GM23338 (cell line): ENCODE results near the gene STAM. TPM values are rescaled to one million over a fixed set of nuclear protein-coding genes. Genes with fewer than 3 reads are reported as not detected.

Source experiments
- ATAC-seq: fragments of 200-7000 bp; cut with Tn5 transposase; 3 replicates; pipeline ENCODE4 v1.9.1; 2020
- DNase-seq: peaks from one replicate; pipeline ENCODE4 v3.0.0-alpha.2; 2015; ENCODE audit warnings: low spot score
- H2AFZ ChIP-seq: fragments of 200-600 bp; sonication (generic); 2 replicates; pipeline ENCODE4 v1.8.0; 2016; ENCODE audit warnings: antibody characterized with exemption, mild to moderate bottlenecking, moderate library complexity
- H3F3A ChIP-seq: fragments of 200-600 bp; sonication (generic); replicated peaks from 2 replicates; pipeline ENCODE4 v1.8.0; 2017; ENCODE audit warnings: antibody characterized with exemption, mixed run types, low read depth
- H3K27ac ChIP-seq: fragments of 200-600 bp; sonication (generic); 2 replicates; pipeline ENCODE4 v1.6.1; 2016; ENCODE audit warnings: low read depth
- H3K27me3 ChIP-seq: fragments of 200-600 bp; sonication (generic); 2 replicates; pipeline ENCODE4 v1.8.0; 2016; ENCODE audit warnings: mild to moderate bottlenecking, mixed run types, moderate library complexity; ENCODE audit not compliant: insufficient read depth
- H3K36me3 ChIP-seq: fragments of 200-600 bp; sonication (generic); 2 replicates; pipeline ENCODE4 v1.8.0; 2016; ENCODE audit warnings: mild to moderate bottlenecking; ENCODE audit not compliant: insufficient read depth
- H3K4me1 ChIP-seq: fragments of 200-600 bp; sonication (generic); 2 replicates; pipeline ENCODE4 v1.8.0; 2016; ENCODE audit warnings: mild to moderate bottlenecking, moderate library complexity; ENCODE audit not compliant: insufficient read depth
- H3K4me2 ChIP-seq: fragments of 200-600 bp; sonication (generic); 2 replicates; pipeline ENCODE4 v1.7.1; 2017; ENCODE audit warnings: mixed run types
- H3K4me3 ChIP-seq: fragments of 200-600 bp; sonication (generic); 2 replicates; pipeline ENCODE4 v1.6.1; 2016; ENCODE audit warnings: mixed run types
- H3K79me2 ChIP-seq: fragments of 200-600 bp; sonication (generic); replicated peaks from 2 replicates; pipeline ENCODE4 v1.8.0; 2017; ENCODE audit warnings: mild to moderate bottlenecking; ENCODE audit not compliant: insufficient read depth
- H3K9me2 ChIP-seq: fragments of 200-600 bp; sonication (generic); 2 replicates; pipeline ENCODE4 v1.8.0; 2017; ENCODE audit not compliant: insufficient read depth
- H4K20me1 ChIP-seq: fragments of 200-600 bp; sonication (generic); replicated peaks from 2 replicates; pipeline ENCODE4 v1.8.0; 2017; ENCODE audit warnings: mild to moderate bottlenecking; ENCODE audit not compliant: insufficient read depth
- H3K27ac Mint-ChIP-seq: 2 replicates; pipeline ENCODE4 v1.8.0; 2020; ENCODE audit warnings: inconsistent platforms, mild to moderate bottlenecking, moderate library complexity, mixed read lengths
- H3K27me3 Mint-ChIP-seq: 3 replicates; pipeline ENCODE4 v1.8.0; 2022; ENCODE audit warnings: low read depth, mild to moderate bottlenecking, moderate library complexity, mixed read lengths, inconsistent platforms; ENCODE audit not compliant: insufficient read depth, poor library complexity
- H3K36me3 Mint-ChIP-seq: 3 replicates; pipeline ENCODE4 v1.8.0; 2021; ENCODE audit warnings: low read depth, mild to moderate bottlenecking, inconsistent platforms, moderate library complexity, mixed read lengths
- H3K4me1 Mint-ChIP-seq: 3 replicates; pipeline ENCODE4 v1.8.0; 2020; ENCODE audit warnings: mild to moderate bottlenecking, inconsistent platforms, mixed read lengths
- H3K4me3 Mint-ChIP-seq: 3 replicates; pipeline ENCODE4 v1.8.0; 2021; ENCODE audit warnings: moderate library complexity, mild to moderate bottlenecking, inconsistent platforms, mixed read lengths
- H3K9me3 Mint-ChIP-seq: 3 replicates; pipeline ENCODE4 v1.8.0; 2020; ENCODE audit warnings: moderate library complexity, mild to moderate bottlenecking, inconsistent platforms, mixed read lengths
- CREB1 ChIP-seq: fragments of 250-450 bp; sonication (Bioruptor Pico); IDR thresholded peaks from 2 replicates; pipeline ENCODE4 v1.5.0; 2020; ENCODE audit warnings: low read depth, mild to moderate bottlenecking, moderate library complexity
- EZH2 ChIP-seq: fragments of 200-600 bp; sonication (generic); IDR thresholded peaks from one replicate; pipeline ENCODE4 v1.8.0; 2017; ENCODE audit warnings: antibody characterized with exemption, mild to moderate bottlenecking, low read depth; ENCODE audit not compliant: unreplicated experiment
- JUNB ChIP-seq: IDR thresholded peaks from one replicate; pipeline ENCODE4 v1.6.1; 2016; ENCODE audit warnings: antibody characterized with exemption; ENCODE audit not compliant: unreplicated experiment
- NANOG ChIP-seq: IDR thresholded peaks from 2 replicates; pipeline ENCODE4 v1.6.1; 2016; ENCODE audit warnings: antibody characterized with exemption, borderline replicate concordance
- POLR2AphosphoS5 ChIP-seq: IDR thresholded peaks from 2 replicates; pipeline ENCODE4 v1.6.1; 2016; ENCODE audit warnings: antibody characterized with exemption, low read depth
- STAT1 ChIP-seq: IDR thresholded peaks from one replicate; pipeline ENCODE4 v1.6.1; 2016; ENCODE audit warnings: antibody characterized with exemption; ENCODE audit not compliant: unreplicated experiment
- polyA plus RNA-seq: library from polyadenylated mRNA; unstranded; fragments of >200 nt; fragmentation: Nextera tagmentation; extraction: Ambion mirVana; gene quantifications from 2 replicates; pipeline ENCODE4 v1.2.1, GENCODE V29; 2016
- total RNA-seq: library from RNA; depleted of rRNA; stranded (reverse); fragments of >200 nt; shearing (Covaris generic); gene quantifications from 2 replicates; pipeline ENCODE4 v1.2.3, GENCODE V29; 2014
- TF ChIP-seq, protein P1 (sequence below): fragments of 250-450 bp; sonication (Bioruptor Pico); IDR thresholded peaks from 2 replicates; pipeline ENCODE4 v1.5.0; 2020; ENCODE audit warnings: mild to moderate bottlenecking, moderate library complexity
- TF ChIP-seq, protein P2 (sequence below): IDR thresholded peaks from one replicate; pipeline ENCODE4 v1.6.1; 2018; ENCODE audit warnings: antibody characterized with exemption; ENCODE audit not compliant: unreplicated experiment

The STAM gene
- total and polyA plus RNA-seq, 2 experiments from 2014 or later: 28.8 to 40.5 TPM

DNA sequence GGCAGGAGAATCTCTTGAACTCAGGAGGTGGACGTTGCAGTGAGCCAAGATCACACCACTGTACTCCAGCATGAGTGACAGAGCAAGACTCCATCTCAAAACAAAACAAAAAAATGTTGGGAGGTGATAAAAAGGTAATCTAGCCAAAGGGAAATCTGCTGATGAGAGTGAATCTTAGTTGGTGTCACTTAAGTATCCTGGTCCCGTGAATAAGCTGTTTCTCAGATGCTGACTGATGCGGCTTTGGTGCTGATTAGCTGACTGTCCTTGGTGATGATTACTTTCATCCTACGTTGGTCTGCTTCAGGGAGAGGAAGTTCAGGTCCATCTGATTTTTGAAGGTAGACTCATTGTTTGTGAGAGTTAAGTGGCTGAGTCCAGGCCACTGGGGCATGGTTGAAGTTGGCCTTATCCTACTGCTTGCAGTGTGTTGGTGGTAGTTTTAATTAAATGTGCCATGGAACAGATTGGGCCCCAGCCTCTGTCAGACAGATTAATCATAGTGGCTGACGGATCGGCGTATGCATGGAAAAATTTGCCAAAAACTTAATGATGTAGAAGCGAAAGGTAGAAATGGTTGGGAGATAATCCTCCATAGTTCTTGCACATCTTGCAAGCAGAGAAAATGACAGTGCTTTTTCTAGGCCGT, 90.6 kb downstream of the STAM start:
- Histone ChIP-seq H3K36me3 (no peaks in the 10 kb centered on the region), H3K4me2 (no peak overlapping the region), H4K20me1 (no peaks in the 10 kb centered on the region), H3K27me3 (no peaks in the 10 kb centered on the region), H3F3A (no peaks in the 10 kb centered on the region), H2AFZ (no peak overlapping the region), H3K4me3 (no peak overlapping the region), H3K4me1 (no peaks in the 10 kb centered on the region), H3K9me2 (no peaks in the 10 kb centered on the region), H3K27ac (no peak overlapping the region), H3K79me2 (no peaks in the 10 kb centered on the region)
- no peaks in the 10 kb centered on the region for H3K9me3 Mint-ChIP-seq
- no peak for ATAC-seq
- no peaks in the 10 kb centered on the region for H3K4me1 Mint-ChIP-seq
- no peak for DNase-seq
- no peak overlapping the region for H3K27ac Mint-ChIP-seq
- TF ChIP-seq, protein P1, sequence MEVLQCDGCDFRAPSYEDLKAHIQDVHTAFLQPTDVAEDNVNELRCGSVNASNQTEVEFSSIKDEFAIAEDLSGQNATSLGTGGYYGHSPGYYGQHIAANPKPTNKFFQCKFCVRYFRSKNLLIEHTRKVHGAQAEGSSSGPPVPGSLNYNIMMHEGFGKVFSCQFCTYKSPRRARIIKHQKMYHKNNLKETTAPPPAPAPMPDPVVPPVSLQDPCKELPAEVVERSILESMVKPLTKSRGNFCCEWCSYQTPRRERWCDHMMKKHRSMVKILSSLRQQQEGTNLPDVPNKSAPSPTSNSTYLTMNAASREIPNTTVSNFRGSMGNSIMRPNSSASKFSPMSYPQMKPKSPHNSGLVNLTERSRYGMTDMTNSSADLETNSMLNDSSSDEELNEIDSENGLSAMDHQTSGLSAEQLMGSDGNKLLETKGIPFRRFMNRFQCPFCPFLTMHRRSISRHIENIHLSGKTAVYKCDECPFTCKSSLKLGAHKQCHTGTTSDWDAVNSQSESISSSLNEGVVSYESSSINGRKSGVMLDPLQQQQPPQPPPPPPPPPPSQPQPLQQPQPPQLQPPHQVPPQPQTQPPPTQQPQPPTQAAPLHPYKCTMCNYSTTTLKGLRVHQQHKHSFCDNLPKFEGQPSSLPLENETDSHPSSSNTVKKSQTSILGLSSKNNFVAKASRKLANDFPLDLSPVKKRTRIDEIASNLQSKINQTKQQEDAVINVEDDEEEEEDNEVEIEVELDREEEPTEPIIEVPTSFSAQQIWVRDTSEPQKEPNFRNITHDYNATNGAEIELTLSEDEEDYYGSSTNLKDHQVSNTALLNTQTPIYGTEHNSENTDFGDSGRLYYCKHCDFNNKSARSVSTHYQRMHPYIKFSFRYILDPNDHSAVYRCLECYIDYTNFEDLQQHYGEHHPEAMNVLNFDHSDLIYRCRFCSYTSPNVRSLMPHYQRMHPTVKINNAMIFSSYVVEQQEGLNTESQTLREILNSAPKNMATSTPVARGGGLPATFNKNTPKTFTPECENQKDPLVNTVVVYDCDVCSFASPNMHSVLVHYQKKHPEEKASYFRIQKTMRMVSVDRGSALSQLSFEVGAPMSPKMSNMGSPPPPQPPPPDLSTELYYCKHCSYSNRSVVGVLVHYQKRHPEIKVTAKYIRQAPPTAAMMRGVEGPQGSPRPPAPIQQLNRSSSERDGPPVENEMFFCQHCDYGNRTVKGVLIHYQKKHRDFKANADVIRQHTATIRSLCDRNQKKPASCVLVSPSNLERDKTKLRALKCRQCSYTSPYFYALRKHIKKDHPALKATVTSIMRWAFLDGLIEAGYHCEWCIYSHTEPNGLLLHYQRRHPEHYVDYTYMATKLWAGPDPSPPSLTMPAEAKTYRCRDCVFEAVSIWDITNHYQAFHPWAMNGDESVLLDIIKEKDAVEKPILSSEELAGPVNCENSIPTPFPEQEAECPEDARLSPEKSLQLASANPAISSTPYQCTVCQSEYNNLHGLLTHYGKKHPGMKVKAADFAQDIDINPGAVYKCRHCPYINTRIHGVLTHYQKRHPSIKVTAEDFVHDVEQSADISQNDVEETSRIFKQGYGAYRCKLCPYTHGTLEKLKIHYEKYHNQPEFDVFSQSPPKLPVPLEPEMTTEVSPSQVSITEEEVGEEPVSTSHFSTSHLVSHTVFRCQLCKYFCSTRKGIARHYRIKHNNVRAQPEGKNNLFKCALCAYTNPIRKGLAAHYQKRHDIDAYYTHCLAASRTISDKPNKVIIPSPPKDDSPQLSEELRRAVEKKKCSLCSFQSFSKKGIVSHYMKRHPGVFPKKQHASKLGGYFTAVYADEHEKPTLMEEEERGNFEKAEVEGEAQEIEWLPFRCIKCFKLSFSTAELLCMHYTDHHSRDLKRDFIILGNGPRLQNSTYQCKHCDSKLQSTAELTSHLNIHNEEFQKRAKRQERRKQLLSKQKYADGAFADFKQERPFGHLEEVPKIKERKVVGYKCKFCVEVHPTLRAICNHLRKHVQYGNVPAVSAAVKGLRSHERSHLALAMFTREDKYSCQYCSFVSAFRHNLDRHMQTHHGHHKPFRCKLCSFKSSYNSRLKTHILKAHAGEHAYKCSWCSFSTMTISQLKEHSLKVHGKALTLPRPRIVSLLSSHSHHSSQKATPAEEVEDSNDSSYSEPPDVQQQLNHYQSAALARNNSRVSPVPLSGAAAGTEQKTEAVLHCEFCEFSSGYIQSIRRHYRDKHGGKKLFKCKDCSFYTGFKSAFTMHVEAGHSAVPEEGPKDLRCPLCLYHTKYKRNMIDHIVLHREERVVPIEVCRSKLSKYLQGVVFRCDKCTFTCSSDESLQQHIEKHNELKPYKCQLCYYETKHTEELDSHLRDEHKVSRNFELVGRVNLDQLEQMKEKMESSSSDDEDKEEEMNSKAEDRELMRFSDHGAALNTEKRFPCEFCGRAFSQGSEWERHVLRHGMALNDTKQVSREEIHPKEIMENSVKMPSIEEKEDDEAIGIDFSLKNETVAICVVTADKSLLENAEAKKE: no peak
- TF ChIP-seq, protein P2, sequence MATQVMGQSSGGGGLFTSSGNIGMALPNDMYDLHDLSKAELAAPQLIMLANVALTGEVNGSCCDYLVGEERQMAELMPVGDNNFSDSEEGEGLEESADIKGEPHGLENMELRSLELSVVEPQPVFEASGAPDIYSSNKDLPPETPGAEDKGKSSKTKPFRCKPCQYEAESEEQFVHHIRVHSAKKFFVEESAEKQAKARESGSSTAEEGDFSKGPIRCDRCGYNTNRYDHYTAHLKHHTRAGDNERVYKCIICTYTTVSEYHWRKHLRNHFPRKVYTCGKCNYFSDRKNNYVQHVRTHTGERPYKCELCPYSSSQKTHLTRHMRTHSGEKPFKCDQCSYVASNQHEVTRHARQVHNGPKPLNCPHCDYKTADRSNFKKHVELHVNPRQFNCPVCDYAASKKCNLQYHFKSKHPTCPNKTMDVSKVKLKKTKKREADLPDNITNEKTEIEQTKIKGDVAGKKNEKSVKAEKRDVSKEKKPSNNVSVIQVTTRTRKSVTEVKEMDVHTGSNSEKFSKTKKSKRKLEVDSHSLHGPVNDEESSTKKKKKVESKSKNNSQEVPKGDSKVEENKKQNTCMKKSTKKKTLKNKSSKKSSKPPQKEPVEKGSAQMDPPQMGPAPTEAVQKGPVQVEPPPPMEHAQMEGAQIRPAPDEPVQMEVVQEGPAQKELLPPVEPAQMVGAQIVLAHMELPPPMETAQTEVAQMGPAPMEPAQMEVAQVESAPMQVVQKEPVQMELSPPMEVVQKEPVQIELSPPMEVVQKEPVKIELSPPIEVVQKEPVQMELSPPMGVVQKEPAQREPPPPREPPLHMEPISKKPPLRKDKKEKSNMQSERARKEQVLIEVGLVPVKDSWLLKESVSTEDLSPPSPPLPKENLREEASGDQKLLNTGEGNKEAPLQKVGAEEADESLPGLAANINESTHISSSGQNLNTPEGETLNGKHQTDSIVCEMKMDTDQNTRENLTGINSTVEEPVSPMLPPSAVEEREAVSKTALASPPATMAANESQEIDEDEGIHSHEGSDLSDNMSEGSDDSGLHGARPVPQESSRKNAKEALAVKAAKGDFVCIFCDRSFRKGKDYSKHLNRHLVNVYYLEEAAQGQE: no peak
- no peak for TF ChIP-seq NANOG
- TF ChIP-seq EZH2: no peak
- TF ChIP-seq CREB1 (CRISPR knock-in tag): no peak
- no peak for TF ChIP-seq JUNB
- no peak for TF ChIP-seq POLR2AphosphoS5
- no peak for TF ChIP-seq STAT1
- no peak overlapping the region for H3K4me3 Mint-ChIP-seq
- H3K27me3 Mint-ChIP-seq: peaks cover 4% of the 10 kb centered on the region
- H3K36me3 Mint-ChIP-seq: no peaks in the 10 kb centered on the region
